K562 (cell line): ENCODE measurements around the gene BNIPL. TPM values are rescaled to one million over a fixed set of nuclear protein-coding genes. Genes with fewer than 3 reads are reported as not detected.

Experiments
- ATAC-seq: fragments of 200-7000 bp; cut with Tn5 transposase; 3 replicates; pipeline ENCODE4 v1.9.1; 2020; ENCODE audit warnings: moderate library complexity
- BruUV-seq: library from RNA; stranded (reverse); fragments of 400-500 nt; replicated peaks from 2 replicates; lab custom pipeline; 2021; lab: Mats Ljungman, UMichigan
- CTCF ChIA-PET: fragments of 300-600 bp; formaldehyde crosslinking; extraction: SDS; loops from one replicate; lab custom pipeline; 2021; ENCODE audit warnings: low intra/inter-chr PET ratio; lab: Yijun Ruan, JAX
- POLR2A ChIA-PET: fragments of 300-600, 350-650 bp; sonication (Branson Sonifier 250); formaldehyde crosslinking; extraction: SDS; loops from one replicate; lab custom pipeline; 2021; ENCODE audit warnings: antibody characterized with exemption, inconsistent platforms; lab: Yijun Ruan, JAX
- DNase-seq, 4 experiments: peaks; one replicate each; pipeline versions ENCODE4 v3.0.0 to v3.0.0-alpha.2; 2011 to 2018; ENCODE audit warnings: low spot score in 3 of 4, mixed read lengths in 3 of 4; ENCODE audit errors: extremely low read depth in 1 of 4
- FAIRE-seq: peaks from 2 replicates; lab custom pipeline; 2011; peaks lifted over from hg19 to GRCh38; lab: Jason Lieb, UNC
- H2AFZ ChIP-seq: 2 replicates; pipeline ENCODE4 v1.6.0; 2011; ENCODE audit warnings: low read depth, low read length, control low read depth, inconsistent platforms
- H3K27ac ChIP-seq: fragments of 200-600 bp; 3 replicates; pipeline ENCODE4 v1.8.0; 2011; ENCODE audit warnings: low read depth, mild to moderate bottlenecking, control low read depth, inconsistent platforms, low read length, moderate library complexity, mixed read lengths; ENCODE audit errors: extremely low read depth
- H3K27me3 ChIP-seq, 2 experiments: fragments of 300-600 bp in 1 of 2; 2 replicates in 1 of 2; 3 replicates in 1 of 2; pipeline versions ENCODE4 v1.6.0 to v1.8.0; 2011; ENCODE audit warnings: inconsistent platforms in 2 of 2, low read length in 2 of 2, mild to moderate bottlenecking in 1 of 2, mixed read lengths in 1 of 2, moderate library complexity in 1 of 2; ENCODE audit not compliant: control insufficient read depth in 2 of 2, insufficient read depth in 2 of 2
- H3K36me3 ChIP-seq: fragments of 300-600 bp; 3 replicates; pipeline ENCODE4 v1.8.0; 2011; ENCODE audit warnings: mild to moderate bottlenecking, low read length, inconsistent platforms; ENCODE audit not compliant: control insufficient read depth, insufficient read depth
- H3K4me1 ChIP-seq, 2 experiments: fragments of 200-600 bp in 1 of 2; replicated peaks in 1 of 2; 2 replicates in 1 of 2; 3 replicates in 1 of 2; pipeline versions ENCODE4 v1.5.1 to v1.8.0; 2011; ENCODE audit warnings: inconsistent platforms in 2 of 2, low read length in 2 of 2, mild to moderate bottlenecking in 1 of 2, mixed read lengths in 1 of 2, moderate library complexity in 1 of 2; ENCODE audit not compliant: control insufficient read depth in 2 of 2, insufficient read depth in 2 of 2
- H3K4me2 ChIP-seq: 2 replicates; pipeline ENCODE4 v1.6.1; 2011; ENCODE audit warnings: low read length, control low read depth, inconsistent platforms, mixed read lengths; ENCODE audit not compliant: insufficient read depth
- H3K4me3 ChIP-seq: fragments of 200-600 bp; sonication (generic), shearing (Covaris generic); 2 replicates; pipeline ENCODE4 v1.5.1; 2016; ENCODE audit warnings: control low read depth, inconsistent platforms
- H3K79me2 ChIP-seq: fragments of 200-600 bp; 3 replicates; pipeline ENCODE4 v1.8.0; 2011; ENCODE audit warnings: low read length, inconsistent platforms; ENCODE audit not compliant: control insufficient read depth, insufficient read depth
- H3K9ac ChIP-seq, 2 experiments: 2 replicates each; pipeline versions ENCODE4 v1.6.0 to v1.6.1; 2011; ENCODE audit warnings: low read depth in 2 of 2, low read length in 2 of 2, control low read depth in 1 of 2, inconsistent platforms in 1 of 2, mild to moderate bottlenecking in 1 of 2, mixed read lengths in 1 of 2; ENCODE audit not compliant: insufficient read depth in 1 of 2
- H3K9me1 ChIP-seq: one replicate; pipeline ENCODE4 v1.6.0; 2011; ENCODE audit warnings: inconsistent platforms, mild to moderate bottlenecking, low read length, moderate library complexity; ENCODE audit not compliant: control insufficient read depth, insufficient read depth
- H3K9me3 ChIP-seq: replicated peaks from 2 replicates; pipeline ENCODE4 v1.5.1; 2011; ENCODE audit warnings: low read depth, low read length, inconsistent platforms; ENCODE audit not compliant: control insufficient read depth, insufficient read depth
- H4K20me1 ChIP-seq: replicated peaks from 2 replicates; pipeline ENCODE4 v1.6.1; 2011; ENCODE audit warnings: low read length, inconsistent platforms, mixed read lengths; ENCODE audit not compliant: control insufficient read depth, insufficient read depth
- ATF7 ChIP-seq: fragments of 450-650 bp; IDR thresholded peaks from 2 replicates; pipeline ENCODE4 v1.7.1; 2014; ENCODE audit warnings: mild to moderate bottlenecking, moderate library complexity
- BDP1 ChIP-seq: IDR thresholded peaks from 3 replicates; pipeline ENCODE4 v1.6.1; 2011; ENCODE audit not compliant: insufficient read length, insufficient read depth
- CHD1 ChIP-seq: fragments of 200-600 bp; sonication (generic); IDR thresholded peaks from one replicate; pipeline ENCODE4 v1.6.1; 2012; ENCODE audit warnings: mild to moderate bottlenecking, moderate library complexity, low read length, inconsistent platforms
- DDX20 ChIP-seq: fragments of 450-650 bp; IDR thresholded peaks from 2 replicates; pipeline ENCODE4 v1.6.1; 2016; ENCODE audit warnings: missing genetic modification characterization, low read depth, mild to moderate bottlenecking, missing compliant biosample characterization, moderate library complexity
- GTF2F1 ChIP-seq: IDR thresholded peaks from 2 replicates; pipeline ENCODE4 v1.6.1; 2011; ENCODE audit warnings: low read depth, low read length, improper control_type of control experiment
- ILF3 ChIP-seq: fragments of 450-650 bp; IDR thresholded peaks from 2 replicates; pipeline ENCODE4 v1.6.1; 2018; ENCODE audit warnings: antibody characterized with exemption, mild to moderate bottlenecking, moderate library complexity, borderline replicate concordance
- KHSRP ChIP-seq: fragments of 450-650 bp; IDR thresholded peaks from 2 replicates; pipeline ENCODE4 v1.6.1; 2017
- MTA1 ChIP-seq: fragments of 450-650 bp; IDR thresholded peaks from 2 replicates; pipeline ENCODE4 v1.6.1; 2017; ENCODE audit warnings: borderline replicate concordance
- SAP30 ChIP-seq: fragments of 200-600 bp; sonication (generic); IDR thresholded peaks from 2 replicates; pipeline ENCODE4 v1.6.1; 2012; ENCODE audit warnings: borderline replicate concordance, low read depth, mild to moderate bottlenecking, moderate library complexity, low read length, control low read depth, inconsistent platforms; ENCODE audit not compliant: insufficient read depth, poor library complexity, severe bottlenecking
- SETDB1 ChIP-seq: IDR thresholded peaks from one replicate; pipeline ENCODE4 v1.6.1; 2012; ENCODE audit warnings: low read length, control low read depth, inconsistent platforms
- SIN3A ChIP-seq, 2 experiments: fragments of 150-350 bp in 1 of 2; IDR thresholded peaks; 2 replicates each; pipeline ENCODE4 v1.6.1; 2011 to 2016; ENCODE audit warnings: borderline replicate concordance in 2 of 2, low read depth in 2 of 2, low read length in 2 of 2, mild to moderate bottlenecking in 2 of 2, moderate library complexity in 2 of 2; ENCODE audit not compliant: control insufficient read depth in 1 of 2
- ZFP30 ChIP-seq: fragments of 250-450 bp; sonication (Bioruptor Pico); IDR thresholded peaks from 2 replicates; pipeline ENCODE4 v1.8.0; 2022; ENCODE audit warnings: moderate library complexity, mild to moderate bottlenecking, inconsistent platforms, borderline replicate concordance
- ZNF143 ChIP-seq: sonication (generic); formaldehyde crosslinking; IDR thresholded peaks from 2 replicates; pipeline ENCODE4 v1.9.0; 2022; ENCODE audit warnings: mild to moderate bottlenecking, missing genetic modification reagents
- ZNF609 ChIP-seq: sonication (generic); formaldehyde crosslinking; IDR thresholded peaks from 2 replicates; pipeline ENCODE4 v1.8.1; 2023; ENCODE audit warnings: missing genetic modification reagents, mild to moderate bottlenecking, borderline replicate concordance
- WGBS: fragments of 100-300 bp; shearing (Covaris generic); methylation state at CpG from one replicate; pipeline ENCODE4 v1.1.6; 2016; ENCODE audit warnings: low coverage, mixed read lengths; ENCODE audit not compliant: insufficient coverage; ENCODE audit errors: missing lambda C conversion rate; 5-methylcytosine and 5-hydroxymethylcytosine counted together
- in situ Hi-C: fragments of 300-500 bp; cut with MboI; formaldehyde crosslinking; loops from 4 replicates; pipeline ENCODE4 v1.15.0; 2018; ENCODE audit warnings: inconsistent platforms, mixed read lengths
- intact Hi-C: fragments of 100-400 bp; cut with micrococcal nuclease; formaldehyde crosslinking; loops from 2 replicates; pipeline ENCODE4 v1.14.2; 2022
- polyA plus RNA-seq, 8 experiments: library from polyadenylated mRNA; depleted of rRNA in 4 of 8; stranded (reverse) in 5 of 8; unstranded in 3 of 8; fragments of >200 nt; fragmentation: Nextera tagmentation in 2 of 8; fragmentation: Illumina TruSeq in 1 of 8; extraction: Ambion mirVana in 2 of 8; extraction: Trizol in 1 of 8; gene quantifications; 2 replicates each; pipeline versions ENCODE4 v1.2.1 to v1.2.3, GENCODE V29; 2011 to 2014; ENCODE audit warnings: inconsistent platforms in 1 of 8, missing spikeins in 1 of 8
- total RNA-seq, 7 experiments: library from RNA; depleted of rRNA in 6 of 7; stranded (reverse); fragments of >200 nt in 6 of 7; fragmentation: Illumina TruSeq in 2 of 7; extraction: Trizol in 2 of 7; gene quantifications; 2 replicates each; pipeline versions ENCODE4 v1.2.1 to v1.2.3, GENCODE V29; 2011 to 2021; ENCODE audit warnings: low replicate concordance in 1 of 7

The BNIPL gene
- total and polyA plus RNA-seq, 9 of the 15 experiments (the other 6 are each of a cell fraction or from before 2014, with no cell fraction given), result 0.08 to 1.4 (median 0.68) TPM

DNA sequence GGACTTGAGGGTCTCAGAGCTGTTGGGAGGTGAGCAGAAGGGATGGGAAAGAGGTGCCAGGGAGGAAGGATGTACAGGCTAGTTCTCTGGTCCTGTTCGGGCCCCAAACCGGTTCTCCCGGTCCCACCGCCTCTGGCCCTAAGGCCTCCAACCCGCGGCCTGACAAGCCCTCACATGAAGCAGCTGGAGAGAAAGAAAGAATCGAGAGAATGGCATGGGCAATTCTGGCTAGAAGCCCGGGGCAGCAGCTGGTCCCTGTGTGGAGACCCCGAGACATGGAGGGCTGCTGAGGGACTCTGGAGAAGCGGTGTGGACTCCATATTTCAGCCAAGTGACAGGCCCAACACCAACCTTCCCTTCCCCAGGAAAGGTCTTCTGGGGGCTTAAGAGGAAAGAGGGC, 22.3 kb downstream of the BNIPL start:
- no peak for ATAC-seq
- 1% methylated on average over 10 of the region's 10 CpGs for WGBS
- TF ChIP-seq MTA1 (no peak), ZNF609 (0 out of 2 replicates have a peak, but pooled peaks have one; percentile 14), ILF3 (no peak), BDP1 (no peak), ZFP30 (CRISPR knock-in tag) (no peak), GTF2F1 (no peak), SAP30 (no peak), ZNF143 (no peak), SIN3A (IDR thresholded peaks at IDR 0.05; ENCODE audit: borderline replicate concordance in 2 of 2, control insufficient read depth in 1 of 2, low read depth in 2 of 2, low read length in 2 of 2) (no peak), KHSRP (no peak), DDX20 (tag) (no peak), CHD1 (peak; percentile 21), ATF7 (no peak), SETDB1 (no peak)

More for the DNA sequence above, 22.3 kb downstream of the BNIPL start:
- DNase-seq (no peak), FAIRE-seq (no peak)
- Histone ChIP-seq H3K79me2 (peaks cover 95% of the 10 kb centered on the region), H3K4me3 (peak overlapping the region; percentile 95), H3K9me1 (peaks cover 2% of the 10 kb centered on the region), H3K27me3 (no peaks in the 10 kb centered on the region), H3K9ac (peak overlapping the region; percentile 92 to 97), H2AFZ (no peak overlapping the region), H4K20me1 (0 out of 2 replicates have a peak, but pooled peaks cover 3% of the 10 kb centered on the region), H3K36me3 (peaks cover 54% of the 10 kb centered on the region), H3K4me2 (peak overlapping the region; percentile 96), H3K9me3 (no peaks in the 10 kb centered on the region), H3K27ac (peak overlapping the region; percentile 91), H3K4me1 (peaks cover 43 to 47% of the 10 kb centered on the region in 2 experiments)
- ChIA-PET CTCF (interaction anchor here (0.9 kb wide), 1 partner anchor 12 kb away, joined by 4 read pairs; the partner anchor contains the start of gene GABPB2), POLR2A (interaction anchor here (0.6 to 4.4 kb wide), 9 partner anchors 9 to 522 kb away, joined by 3 to 19 read pairs (median 4); partner anchors contain the start of gene C1orf56)
- BruUV-seq, result TSS peak; percentile 53
- intact Hi-C loops (loop anchor here (5.0 kb wide), 2 partner anchors 36 to 51 kb away; partner anchors contain the start of genes MINDY1 and PRUNE1), in situ Hi-C loops (no loop called here)
